Hematopoietic multipotent progenitor cell treated with erythropoietin and hydrocortisone succinate and interleukin-3 and kit ligand, for 6 days (in vitro differentiated cells): ENCODE data around the gene ANKS1A.

Experiments
- DNase-seq: peaks from one replicate; pipeline ENCODE4 v3.0.0-alpha.2; 2015

The ANKS1A gene

DNA sequence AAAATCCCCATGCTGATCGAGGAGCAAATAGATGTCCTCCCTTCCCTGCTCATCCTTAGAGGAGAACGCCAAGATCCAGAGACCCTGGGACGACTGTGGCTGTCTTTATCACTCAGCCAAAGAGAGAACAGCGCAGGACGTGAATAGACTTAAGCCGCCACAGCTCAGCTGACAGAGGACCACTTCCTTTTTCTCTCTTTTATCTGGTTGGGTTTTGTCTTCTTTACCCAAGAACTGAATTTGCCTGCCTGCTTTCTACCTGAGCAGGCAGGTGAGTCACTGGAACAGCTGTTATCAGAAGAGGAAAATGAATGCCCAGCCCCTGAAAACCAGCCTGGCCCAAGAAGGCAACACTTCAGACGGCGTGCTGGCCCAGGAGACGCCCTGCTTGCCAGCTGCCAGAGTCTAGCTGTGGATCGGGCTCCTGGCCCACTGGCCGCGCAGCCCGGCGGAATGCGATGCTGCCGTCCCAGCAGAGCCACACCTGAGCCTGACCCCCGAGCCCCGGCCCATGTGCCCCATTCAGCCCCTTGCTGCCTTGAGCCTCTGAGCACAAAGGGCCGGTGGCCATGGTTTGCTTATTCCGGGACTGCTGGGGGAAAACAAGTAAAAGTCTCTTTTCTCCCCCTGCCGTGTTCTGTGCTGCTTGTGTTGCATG lies 169.9 kb downstream of the ANKS1A start:
- no peak for DNase-seq

GRCh38 chr6:35059596-35060345 lies 170.7 kb downstream of the ANKS1A start:
- DNase-seq = no peak

DNA sequence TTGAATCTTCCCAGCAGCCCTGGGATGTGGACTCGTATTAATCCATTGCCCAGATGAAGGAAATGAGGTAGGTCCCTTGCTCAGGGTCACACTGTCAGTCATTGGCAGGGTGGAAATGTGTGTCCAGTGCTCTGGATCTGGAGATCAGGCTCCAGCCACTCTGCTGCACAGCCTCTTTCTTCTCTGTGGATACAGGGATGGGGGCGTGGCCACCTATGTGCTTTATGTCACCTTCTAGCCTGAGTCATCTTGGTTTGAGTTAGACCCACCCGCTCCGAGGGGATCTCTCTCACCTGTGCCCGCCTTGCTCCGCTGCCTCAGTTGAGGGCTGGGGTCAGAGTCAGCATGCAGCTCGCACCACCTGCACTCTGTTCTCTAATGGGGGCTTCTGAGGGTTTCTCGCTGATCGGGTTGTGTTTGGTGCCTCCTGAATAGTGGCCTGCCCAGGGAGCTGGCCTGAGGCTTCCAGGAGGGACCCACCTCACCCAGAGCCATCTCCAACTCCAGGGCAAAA lies 172.1 kb downstream of the ANKS1A start:
- no peak for DNase-seq

DNA sequence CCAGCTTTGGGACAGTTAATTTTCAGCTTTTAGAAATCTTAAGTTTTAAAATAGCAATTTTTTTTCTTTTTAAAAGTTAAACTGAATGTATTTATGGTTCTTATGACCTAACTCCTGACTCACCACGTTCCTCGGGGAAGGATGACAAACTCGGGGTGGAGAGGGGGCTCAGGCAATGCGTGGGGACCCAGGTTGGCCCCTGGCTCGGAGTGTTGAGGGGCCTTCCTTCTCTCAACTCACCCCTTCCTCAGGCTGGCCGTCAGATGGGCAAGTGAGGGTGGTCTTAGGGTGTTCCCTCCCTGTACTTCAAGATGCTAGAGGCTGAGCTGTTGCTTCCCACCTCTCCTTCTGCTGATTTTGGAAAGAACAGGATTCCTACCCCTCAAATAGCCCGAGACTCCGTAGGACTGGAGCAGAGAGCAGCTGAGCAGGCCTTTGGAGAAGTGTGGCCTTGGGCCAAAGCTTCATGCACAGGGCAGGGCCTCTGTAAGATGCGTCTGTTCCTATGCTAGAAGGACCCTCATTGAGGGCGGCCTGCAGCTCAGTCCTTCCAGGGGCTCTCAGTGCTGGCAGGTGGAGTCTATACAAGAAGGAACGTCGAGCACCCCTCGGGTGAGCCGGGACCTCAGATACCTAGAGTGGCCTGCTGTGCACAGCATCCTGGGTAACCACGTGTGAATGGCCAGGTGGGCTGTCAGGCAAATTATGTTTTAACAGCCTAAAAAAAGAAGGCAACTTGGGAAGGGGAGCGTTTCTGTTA lies 172.8 kb downstream of the ANKS1A start:
- no peak for DNase-seq

DNA sequence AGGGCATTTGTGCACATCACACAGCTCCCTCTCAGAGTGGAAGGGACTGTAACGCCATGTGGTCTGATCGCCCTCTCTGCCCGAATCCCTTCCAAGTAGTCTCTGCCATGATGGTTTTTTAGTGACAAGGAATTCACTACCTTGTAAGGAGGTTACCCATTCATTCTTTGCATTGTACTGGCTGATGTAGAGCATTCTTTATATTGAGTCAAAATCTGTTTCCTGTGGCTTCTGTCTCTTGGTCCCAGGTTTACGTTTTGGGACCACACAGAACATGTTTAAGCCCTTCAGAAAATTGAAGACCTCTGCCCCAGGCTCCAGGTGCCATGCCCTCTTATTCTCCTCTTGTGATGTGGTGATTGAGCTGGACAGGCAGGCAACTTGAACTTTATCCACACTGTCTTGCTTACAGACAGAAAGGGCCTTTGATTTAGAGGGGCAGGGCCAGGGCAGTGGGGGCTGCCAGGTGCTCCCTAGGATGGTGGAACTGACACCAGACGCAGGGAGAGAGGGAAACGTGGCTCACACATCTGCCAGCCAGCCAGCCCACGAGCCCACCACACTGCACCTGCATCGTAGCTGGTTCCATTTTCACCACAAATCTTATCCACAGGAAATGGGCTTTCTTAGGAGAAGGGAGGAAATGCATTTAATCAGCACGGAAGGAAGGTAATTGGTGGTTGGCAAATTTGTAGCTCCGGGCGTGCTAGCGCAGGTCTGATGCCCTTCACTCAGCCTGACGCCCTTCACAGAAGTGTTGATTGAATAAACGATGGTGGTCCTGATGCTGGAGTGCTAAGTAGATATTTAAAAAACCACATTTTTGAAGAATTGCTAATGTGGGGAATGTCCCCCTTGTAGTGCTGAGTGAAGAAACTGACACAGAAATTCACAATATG lies 173.9 kb downstream of the ANKS1A start:
- DNase-seq = no peak

GRCh38 chr6:35063701-35064280 lies 174.7 kb downstream of the ANKS1A start:
- no peak for DNase-seq

GRCh38 chr6:35064290-35064689 lies 175.2 kb downstream of the ANKS1A start:
- DNase-seq = no peak

DNA sequence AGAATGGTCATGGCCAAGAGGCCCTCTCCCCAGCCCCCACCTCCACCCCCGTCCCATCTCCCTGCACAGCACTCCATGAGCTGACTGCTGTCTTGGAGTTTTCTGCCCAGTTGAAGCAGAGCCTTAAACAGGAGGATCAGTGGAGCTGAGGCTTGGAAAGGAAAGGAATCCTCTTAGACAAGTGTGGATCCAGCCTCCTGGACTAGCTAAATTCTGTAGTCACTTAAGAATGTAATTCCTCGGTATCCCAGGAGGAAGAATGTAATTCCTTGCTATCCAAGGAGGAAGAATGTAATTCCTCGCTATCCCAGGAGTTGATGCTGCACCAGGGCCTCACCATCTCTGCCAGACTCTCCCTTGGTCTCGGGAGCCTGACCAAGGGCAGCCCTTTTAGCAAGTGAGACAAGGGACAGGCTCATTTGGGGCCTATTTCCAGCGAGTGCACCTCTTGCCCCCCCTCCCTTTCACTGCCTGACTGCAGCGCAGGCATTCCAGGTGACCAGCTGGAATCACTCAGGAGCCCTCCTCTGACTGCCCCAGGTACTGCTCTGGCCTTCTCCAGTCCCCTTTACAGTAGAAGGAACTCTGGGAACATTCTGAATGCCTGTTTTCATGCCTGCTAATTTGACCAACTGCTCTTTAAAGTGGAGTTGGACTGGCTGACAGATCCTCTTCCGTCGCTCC lies 175.8 kb downstream of the ANKS1A start:
- no peak for DNase-seq

DNA sequence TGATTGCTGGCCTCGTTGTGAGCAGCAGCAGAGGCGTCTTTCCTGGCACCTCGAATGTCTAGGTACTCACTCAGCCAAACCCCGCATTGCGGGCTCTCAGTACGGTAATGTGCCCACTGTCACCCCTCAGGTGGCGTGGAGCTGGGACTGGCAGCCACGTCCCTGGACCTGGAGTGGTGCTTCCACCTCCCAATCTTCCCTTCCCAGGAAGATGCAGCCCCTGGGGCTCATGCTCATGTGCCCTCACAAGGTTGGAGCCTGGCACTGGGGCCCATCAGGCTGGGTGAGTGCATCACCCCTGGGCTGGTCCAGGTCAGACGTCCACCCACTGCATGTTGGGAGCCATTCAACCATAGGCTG lies 176.4 kb downstream of the ANKS1A start:
- no peak for DNase-seq

GRCh38 chr6:35065870-35066269 lies 176.8 kb downstream of the ANKS1A start:
- DNase-seq = no peak

- DNase-seq = no peak
Observed at GRCh38 chr6:35067234-35067633, 178.2 kb downstream of the ANKS1A start.

GRCh38 chr6:35068206-35068605 lies 179.2 kb downstream of the ANKS1A start:
- DNase-seq = no peak

GRCh38 chr6:35068644-35069043 lies 179.6 kb downstream of the ANKS1A start:
- DNase-seq = no peak

- no peak for DNase-seq
Observed at GRCh38 chr6:35069262-35069661, 180.2 kb downstream of the ANKS1A start.

DNA sequence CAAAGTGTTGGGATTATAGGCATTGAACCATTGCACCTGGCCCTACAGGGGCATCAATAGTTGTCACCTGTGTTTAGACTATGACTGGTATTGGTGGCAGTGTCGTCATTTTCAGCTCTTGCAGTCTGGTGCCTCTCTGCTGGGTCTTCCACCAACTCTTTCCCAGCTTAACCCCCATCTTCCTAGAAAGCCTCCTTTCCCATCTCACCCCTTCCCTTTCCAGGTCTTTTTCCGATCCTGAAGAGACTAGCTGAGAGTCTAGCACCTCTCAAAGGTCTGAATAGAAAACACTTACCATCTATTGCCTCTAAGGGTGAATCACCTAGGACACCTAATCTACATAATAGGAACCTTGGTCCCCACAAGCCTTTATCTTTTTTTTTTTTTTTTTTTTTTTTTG lies 181.1 kb downstream of the ANKS1A start:
- DNase-seq = no peak

DNA sequence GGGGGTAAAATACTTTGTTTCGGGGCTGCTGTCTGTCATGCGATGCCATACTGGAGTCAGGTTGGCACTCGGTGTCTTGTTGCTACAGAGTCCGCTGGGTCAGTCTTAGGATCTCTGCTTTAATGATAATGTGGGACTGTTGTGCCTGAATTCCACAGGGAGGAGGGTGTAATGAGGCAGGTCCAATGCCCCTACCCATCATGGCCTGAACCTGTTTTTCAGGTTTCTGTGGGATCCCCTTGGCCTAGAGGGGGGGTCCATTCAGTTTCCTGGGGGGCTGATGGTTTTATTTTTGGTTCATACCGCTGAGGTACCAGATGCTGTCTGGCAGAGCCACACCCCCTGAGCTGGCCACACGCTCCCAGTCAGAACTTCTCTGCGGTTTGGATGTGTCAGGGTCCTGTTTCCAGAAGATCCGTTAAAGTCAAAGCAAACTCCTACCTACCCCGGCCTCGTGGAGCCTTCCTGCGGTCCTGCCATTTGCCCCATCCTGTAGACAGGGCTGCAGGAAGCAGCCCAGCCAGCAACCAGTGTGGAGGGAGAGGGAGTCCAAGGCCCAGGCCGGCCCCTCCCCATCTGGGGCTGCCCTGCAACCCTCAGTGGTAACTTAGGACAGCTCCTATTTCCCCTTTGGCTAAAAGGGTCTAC lies 182.4 kb downstream of the ANKS1A start:
- DNase-seq = no peak

- DNase-seq = no peak
Observed at GRCh38 chr6:35072051-35072697, 183.1 kb downstream of the ANKS1A start.

GRCh38 chr6:35072698-35073055 lies 183.6 kb downstream of the ANKS1A start:
- DNase-seq = no peak

- no peak for DNase-seq
Observed at GRCh38 chr6:35073211-35073610, 184.2 kb downstream of the ANKS1A start.

DNA sequence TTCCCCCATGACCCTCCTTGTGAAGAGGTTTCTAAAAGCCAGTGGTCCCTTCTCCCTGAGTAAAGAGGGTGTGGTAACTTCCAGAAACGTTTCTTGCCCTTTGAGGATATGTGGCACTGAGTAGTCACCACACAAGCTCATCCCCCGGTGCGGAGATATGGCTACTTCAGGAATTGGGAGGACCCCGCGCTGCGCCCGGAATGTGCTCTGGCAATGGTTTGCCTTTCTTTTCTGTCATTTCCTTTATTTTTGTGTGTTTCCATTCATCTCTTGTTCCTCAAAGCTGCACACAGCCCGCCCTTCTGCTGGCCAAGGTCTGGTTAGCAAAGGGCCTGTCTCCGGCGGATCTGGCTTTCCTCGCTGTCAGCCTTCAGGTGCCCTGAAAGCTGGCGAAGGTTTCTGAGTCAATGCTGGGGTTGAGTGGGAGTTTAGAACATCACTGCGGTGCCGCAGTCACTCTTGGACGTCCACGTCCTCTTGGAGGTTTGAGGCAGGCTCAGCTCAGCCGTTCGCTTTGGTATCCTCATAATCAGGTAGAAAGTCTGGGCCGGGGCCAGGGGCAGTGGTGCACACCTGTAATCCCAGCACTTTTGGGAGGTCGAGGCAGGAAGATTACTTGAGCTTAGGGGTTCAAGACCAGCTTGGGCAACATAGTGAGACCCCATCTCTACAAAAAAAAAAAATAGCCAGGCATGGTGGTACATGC lies 184.9 kb downstream of the ANKS1A start:
- no peak for DNase-seq
